Fibroblast of skin of scalp (primary cell): Measurements from ENCODE around the gene TRAPPC10.
"Not testable (repeated sequence)": the region's sequence is repeated elsewhere in the genome, so short reads cannot be mapped to it uniquely, and the experiment has no call there.

Experiments
- DNase-seq: peaks from one replicate; pipeline ENCODE4 v3.0.0-alpha.2; 2013

Gene TRAPPC10

DNA sequence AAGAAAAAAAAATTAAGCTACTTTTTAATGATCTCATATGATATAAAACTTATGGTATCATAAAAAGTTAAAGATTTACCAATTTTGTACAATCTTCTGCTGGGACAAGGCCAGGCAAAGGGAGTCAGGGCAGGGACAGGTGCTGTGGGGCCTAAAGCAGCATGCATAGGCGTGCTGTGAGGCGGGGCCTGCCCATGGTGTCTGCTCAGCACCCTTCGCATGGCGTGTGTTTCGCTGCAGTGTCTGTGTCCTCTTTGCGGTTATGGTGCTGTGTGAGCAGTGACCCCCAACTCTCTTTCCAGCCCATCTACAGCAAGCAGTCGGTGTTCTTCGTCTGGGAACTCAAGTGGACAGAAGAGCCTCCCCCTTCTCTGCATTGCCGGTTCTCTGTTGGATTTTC is 81.7 kb downstream of the TRAPPC10 start:
- DNase-seq = no peak

DNA sequence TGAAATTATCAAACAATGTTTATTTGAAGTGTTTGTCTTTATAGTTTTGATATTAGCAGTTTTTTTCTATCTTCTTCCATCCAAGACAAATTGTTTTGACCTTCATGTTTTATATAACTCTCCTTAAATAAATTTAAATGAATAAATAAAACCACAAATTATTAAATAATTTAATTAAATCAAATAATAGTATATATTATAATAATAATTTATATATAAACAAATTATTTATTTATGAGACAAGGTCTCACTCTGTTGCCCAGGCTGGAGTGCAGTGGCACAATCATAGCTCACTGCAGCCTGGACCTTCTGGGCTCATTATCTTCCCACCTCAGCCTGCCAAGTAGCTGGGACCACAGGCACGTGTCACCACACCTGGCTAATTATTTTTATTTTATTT is 82.7 kb downstream of the TRAPPC10 start:
- DNase-seq = no peak

DNA sequence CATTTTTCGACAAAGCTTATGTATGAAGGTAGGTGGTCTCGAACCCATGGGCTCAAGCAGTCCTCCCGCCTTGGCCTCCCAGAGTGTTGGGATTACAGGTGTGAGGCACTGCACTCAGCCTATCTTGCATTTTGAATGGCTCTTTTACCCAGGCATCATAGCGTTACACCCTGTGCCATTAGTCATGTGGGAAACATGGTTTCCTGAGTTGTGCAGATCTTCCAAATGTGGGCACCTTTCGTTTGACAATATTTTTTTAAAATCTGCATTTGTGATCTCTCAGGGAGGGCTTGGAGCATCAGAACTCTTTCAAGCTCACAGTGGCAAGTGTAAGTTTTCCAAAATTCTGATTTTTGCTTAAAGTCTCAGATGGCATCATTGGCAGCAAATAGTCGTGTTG is 86.4 kb downstream of the TRAPPC10 start:
- not testable (repeated sequence) for DNase-seq

DNA sequence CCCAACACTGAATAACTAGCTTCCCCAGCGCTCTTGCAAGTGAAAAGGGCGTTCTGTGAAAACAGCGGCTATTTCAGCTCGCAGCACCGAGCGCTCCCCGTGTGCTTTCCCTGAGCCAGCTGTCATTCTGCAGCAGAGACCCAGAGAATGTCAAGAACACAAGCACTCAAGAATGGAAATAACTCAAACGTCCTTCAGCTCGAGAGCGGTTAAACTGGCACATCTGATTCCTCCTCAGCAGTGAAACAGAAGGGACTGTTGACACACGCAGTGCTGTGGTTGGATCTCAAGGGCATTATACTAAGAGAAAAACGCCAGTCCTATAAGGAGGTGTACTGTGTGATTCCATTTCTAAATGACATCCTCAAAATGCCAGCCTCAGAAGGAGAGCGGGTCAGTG is 86.9 kb downstream of the TRAPPC10 start:
- DNase-seq = not testable (repeated sequence)

DNA sequence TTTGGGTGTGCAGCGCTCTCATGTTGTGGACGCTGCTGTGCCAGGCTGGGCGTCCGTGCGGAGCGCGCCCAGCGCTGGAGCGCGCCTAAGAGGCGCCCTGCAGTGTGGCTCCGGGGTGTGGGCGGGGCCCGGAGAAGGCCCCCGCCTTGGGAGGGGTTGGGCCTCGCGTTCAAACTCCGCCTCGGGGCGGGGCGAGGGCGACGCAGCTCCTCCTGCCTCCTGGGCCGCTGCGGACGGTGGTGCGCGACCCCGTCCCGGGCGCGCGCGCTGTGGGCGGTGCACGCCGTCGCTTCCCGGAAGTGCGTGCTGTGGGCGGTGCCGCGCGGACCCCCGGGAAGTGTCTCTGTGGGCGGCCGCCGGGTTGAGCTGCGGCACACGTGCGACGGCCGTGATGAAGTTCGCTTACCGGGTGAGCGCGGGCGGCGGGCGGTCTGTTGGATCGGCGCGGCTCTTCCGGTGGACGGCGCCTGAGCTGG is 95.0 kb downstream of the TRAPPC10 start, which contains the start of gene PWP2:
Gene PWP2 (plus strand): TSS at position 374 of the 476 bp plus-strand sequence. CDS start 18 bp downstream, at position 392.
- DNase-seq = not testable (repeated sequence)

DNA sequence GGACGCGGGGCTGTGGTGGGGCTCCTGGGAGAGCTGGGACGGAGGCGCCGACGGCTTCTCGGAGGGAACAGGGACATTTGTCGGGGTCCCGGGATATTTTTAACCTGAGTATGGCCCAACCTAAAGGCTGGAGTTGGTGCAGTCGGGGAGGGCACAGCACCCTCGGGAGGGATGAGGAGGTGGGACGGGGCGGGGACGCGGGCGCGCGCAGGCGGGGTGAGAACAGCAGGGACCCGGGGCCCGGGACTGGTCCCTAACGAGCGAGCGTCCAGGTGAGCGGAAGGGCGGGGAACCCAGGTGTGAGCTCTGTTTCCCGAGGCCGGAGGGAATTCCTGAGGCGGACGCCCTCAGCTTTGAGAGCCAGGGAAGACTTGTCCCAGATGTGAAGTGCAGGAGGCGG is 95.5 kb downstream of the TRAPPC10 start:
- DNase-seq = not testable (repeated sequence)

DNA sequence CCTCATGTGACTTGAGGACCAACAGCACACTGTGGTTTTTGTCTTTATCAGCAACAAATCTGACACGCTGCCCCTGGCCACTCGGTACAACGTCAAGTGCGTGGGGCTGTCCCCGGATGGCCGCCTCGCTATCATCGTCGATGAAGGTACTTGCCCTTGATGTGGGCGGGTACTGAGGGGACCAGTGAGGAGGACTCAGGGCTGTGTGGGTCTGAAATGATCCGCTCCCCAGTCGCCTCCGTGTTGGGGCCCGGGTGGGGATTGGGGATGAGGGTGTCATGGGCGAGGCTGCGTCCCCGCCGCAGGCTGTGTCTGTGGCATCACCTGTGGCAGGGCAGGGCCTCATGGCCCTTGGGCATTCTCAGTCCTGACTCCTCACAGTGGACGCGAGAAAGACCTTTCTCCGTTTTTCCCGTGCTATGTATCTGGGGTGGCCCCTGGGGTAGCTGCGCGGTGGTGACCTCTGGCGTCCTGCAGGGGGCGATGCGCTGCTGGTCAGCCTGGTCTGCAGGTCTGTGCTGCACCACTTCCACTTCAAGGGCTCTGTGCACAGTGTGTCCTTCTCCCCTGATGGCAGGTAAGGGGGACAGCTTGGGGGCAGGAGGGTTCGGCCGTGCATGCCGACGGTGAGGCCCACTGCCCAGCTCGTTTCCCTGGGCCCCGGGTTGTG is 101.7 kb downstream of the TRAPPC10 start:
- DNase-seq = not testable (repeated sequence)

DNA sequence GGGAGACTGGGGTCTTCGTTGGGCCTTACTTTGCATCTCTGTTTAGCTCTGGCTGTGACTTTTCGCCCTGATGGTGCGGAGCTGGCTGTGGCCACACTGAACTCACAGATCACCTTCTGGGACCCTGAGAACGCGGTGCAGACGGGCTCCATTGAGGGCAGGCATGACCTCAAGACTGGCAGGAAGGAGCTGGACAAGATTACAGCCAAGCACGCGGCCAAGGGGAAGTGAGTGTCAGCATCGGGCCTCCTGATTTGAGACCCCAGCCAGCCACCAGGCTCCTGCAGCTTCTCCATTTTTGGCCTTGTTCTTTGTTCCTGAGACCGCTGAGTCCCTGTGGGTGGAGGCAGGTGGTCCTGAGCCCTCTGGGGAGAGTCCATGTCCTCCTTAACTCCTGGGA is 110.0 kb downstream of the TRAPPC10 start:
- not testable (repeated sequence) for DNase-seq

DNA sequence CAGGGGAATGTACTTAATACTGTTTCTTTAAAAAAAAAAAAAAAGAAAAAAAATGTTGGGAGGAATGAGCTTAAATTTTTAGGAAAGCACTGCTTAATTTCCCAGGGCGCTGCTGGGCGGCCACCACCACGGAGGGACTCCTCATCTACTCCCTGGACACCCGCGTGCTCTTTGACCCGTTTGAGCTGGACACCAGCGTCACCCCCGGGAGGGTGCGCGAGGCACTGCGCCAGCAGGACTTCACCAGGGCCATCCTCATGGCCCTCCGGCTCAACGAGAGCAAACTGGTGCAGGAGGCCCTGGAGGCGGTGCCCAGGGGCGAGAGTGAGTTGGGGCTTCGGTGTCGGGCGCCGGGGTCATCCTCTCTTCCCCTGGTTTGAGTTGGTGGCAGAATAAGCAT is 115.7 kb downstream of the TRAPPC10 start:
- not testable (repeated sequence) for DNase-seq

DNA sequence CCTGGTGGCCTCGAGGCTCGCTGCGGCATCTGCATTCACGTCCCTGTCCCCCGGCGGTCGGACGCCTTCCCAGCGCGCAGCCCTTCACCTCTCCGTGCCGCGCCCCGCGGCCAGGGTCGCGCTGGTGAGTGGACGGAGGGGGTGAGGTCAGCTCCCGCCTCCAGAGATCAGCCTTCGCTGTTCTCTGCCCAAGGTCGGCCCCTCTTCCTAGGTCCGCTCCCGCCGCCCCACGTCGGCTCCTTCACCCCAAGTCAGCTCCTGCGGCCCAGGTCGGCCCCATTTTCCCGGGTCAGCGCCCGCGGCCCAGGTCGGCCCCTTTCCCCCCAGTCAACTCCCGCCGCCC is 121.6 kb downstream of the TRAPPC10 start:
- not testable (repeated sequence) for DNase-seq

DNA sequence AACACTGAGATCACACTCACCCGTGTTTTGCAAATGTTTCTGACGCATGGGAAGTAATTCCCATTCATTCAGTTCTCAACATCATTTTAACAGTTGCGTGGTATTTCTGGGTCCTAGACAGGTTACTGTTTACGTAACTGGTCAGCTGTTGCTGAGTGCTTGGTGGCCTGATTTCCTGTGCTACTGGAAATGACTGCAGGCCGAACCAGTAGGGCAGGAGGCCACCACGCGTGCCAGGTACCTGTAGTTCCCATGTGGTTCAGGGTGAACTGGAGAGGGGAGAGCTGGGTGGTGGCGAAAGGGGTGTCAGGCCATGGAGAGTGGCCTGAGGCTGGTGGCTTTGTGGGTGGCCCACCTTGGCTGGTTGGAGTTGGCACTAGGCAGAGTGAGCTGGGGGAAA is 122.6 kb downstream of the TRAPPC10 start:
- DNase-seq = not testable (repeated sequence)

DNA sequence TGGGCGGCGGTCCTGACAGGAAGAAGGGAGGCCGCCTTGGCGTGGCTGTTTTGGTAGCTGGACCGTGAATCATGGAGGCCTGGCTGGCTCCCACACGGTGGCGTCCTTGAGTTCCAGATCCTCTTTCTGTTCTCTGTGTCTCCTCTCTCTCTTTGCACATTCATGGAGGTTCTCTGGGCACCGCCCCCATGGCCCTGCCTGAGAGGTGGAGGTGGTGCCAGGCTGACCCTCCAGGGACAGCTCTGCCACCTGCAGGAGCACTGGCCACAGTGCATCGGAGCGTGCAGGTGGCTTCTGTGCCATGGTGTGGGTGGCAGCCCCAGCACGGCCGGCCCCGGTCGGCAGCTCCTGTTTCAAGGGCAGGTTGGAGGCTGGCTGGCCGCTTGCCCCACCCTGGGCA is 125.9 kb downstream of the TRAPPC10 start:
- not testable (repeated sequence) for DNase-seq

DNA sequence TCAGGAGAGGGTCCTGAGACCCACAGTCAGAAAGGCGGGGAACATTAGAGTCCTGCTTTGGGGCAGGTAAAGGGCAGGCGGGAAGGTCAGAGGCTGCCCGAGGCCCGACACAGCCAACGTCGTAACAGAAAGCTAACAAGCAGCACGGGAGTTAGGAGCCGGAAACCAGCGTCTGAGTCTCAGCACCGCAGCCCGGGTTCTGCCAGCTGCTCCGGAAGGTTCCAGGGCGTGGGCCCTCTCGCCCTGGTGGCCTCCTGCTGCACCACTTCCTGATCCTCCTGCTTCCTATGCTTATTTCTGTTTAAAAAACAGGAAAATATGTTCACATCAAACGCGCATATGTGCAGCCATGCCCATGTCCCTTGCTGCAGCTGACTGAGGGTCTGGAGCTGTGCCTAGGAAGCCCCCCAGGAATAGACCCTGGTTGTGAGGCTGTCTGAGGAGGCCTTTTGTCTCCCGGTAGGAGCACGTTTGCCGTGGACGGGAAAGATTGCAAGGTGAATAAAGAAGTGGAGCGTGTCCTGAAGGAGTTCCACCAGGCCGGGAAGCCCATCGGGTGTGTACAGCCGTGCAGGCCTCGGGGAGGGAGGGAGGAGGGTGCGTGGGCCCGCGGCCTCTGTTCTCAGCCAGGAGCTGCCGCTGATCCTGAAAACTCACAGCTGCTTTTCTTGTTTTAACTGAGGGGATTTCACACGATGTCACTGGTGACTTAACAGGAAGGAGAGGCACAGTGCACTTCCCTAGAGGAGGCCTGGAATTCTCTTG is 127.9 kb downstream of the TRAPPC10 start:
- DNase-seq = not testable (repeated sequence)

DNA sequence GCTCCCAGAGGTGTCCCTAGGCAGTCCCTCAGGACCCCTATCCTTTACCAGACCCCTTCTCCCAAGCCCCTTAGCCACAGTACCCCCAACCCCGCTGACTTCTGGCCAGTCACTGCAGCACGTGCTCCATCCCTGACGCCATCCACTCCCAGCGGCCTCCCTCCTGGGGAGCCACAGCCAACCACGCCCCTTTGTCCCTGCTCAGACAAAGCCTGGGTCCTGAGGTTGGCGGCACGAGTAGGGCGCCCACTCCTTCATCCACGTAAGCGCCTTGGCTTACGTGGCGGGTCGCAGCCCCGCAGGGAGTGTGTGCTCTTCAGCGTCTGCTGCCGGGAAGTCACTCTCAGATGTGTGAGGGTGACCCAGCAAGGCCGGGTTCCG is 128.4 kb downstream of the TRAPPC10 start:
- DNase-seq = not testable (repeated sequence)

DNA sequence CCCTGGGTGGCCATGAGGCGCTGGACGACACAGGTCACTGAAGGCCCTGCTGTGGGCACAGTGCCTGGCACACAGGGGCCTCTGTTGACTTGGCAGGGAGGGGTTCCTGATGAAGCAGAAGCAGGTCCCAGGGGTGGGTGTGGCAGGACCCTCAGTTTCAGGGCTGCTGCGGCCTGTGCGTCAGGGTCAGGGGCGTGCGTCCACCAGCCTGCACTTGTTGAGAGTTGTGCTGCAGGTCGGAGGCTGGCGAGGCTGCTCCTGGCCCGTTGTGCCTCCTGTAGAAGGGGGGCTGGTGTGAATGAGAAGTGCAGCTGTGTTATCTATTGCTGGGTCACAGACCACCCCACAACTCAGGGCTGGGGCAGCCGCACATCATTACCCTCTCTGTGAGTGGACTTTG is 130.4 kb downstream of the TRAPPC10 start:
- not testable (repeated sequence) for DNase-seq

DNA sequence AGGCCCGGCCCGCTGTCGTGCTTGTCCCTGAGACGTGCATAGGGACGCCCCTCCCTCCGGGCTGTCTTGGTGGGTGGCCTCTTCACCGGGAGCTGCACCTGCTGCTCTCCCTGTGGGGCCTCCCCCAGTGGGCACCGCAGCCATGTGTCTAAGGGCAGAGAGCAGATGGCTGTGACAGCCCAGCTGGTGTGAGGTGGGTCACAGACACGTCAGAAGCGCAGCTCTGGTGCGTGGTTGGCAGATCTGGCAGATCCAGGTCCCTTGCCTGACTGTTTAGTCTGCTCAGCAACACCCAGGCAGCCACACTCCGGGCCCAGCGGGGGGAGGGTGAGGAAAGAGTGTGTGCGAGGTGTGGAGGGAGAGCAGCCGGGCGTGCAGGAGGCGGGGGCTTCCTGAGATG is 131.3 kb downstream of the TRAPPC10 start:
- DNase-seq = not testable (repeated sequence)

DNA sequence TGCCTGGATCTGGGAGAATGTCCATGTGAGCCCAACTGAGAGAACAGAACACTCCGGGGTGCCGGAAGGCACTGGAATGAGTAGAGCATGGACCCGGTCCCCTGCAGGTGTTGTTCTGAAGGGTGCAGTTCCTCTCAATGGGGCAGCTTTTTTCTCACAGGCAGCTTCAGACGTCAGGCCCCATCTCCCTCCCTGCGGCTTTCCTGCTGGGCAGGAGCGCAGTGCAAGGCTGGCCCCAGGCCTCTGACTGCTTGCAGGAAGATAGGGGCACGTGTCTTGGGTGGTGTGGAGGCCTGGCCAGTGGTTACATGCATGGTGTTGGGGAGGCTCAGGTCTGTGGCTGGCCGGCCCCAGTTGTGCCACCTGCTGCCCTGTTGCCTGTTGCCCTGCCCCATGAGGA is 131.9 kb downstream of the TRAPPC10 start:
- not testable (repeated sequence) for DNase-seq

DNA sequence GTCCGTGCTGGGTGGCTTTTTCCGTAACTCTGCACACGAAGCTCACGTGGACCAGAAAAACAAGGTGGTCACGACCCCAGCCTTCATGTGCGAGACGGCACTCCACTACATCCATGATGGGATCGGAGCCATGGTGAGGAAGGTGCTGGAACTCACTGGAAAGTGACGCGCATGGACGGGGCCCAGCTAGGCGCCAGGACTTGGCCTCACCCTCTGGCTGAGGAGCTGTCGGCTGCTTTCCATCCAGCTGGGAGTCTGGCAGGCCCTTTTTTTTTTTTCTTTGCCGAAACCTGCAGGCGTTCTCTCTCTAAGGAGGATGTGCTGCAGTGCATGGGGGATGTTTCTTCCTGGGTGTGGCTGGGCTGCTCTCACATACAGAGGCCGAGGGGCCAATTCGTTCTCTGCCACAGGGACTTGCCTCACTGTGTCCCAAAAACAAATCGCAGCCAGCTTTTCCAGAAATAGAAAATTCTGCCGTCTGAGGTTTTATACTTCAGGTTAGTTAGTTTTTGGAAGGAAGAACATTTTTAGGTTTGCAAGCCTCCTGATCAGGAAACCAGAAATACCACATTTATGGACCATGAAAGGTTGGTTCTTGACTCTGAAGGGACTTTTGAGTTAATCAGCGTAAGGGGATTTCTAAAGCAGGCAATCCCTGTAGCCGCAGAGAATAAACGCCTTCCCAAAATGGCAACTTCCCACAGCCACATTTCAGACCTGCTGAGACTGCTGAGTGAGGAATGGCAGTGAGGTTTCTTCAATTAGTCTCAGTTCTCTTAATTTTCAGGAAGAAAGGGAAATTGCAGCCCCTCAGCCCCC is 132.9 kb downstream of the TRAPPC10 start:
- DNase-seq = not testable (repeated sequence)

DNA sequence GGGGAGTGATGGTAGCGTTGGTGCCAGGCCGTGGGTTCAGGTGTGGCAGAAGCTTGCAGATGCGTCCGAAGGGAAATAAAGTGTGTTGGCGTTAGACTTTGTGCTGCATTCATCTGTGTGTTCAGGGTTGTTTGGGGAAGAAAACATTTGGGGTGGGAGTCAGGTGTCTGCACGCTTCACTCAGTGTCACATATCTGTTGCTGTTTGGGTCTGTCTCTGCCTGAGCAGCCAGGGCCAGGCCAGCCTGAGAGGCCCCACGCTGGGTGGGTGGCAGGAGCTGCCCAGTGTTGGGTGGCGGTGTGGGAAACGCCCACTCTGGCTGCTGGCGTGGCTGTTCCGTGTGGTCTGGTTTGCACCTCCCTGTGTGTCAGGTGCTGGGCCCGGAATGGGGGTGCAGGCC is 133.5 kb downstream of the TRAPPC10 start:
- not testable (repeated sequence) for DNase-seq

DNA sequence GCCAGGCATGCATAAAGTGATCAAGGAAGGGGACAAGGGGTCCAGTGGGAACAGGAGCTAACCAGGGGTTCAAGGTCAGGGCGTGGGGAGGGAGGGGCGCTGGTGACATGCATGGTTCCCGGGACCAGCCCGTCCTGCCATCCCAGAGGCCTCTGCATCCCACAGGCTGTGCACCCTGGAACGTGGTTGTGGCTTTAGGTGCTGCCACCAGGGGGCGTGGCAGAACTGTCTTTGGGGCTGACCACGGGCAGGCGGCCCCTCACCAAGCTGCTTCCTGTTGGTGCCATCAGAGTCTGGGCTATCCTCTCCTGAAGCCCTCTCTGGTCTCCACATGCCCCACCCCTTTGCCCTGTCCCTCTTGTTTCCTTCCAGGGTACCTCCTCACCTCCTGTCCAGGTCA is 135.0 kb downstream of the TRAPPC10 start:
- DNase-seq = not testable (repeated sequence)

DNA sequence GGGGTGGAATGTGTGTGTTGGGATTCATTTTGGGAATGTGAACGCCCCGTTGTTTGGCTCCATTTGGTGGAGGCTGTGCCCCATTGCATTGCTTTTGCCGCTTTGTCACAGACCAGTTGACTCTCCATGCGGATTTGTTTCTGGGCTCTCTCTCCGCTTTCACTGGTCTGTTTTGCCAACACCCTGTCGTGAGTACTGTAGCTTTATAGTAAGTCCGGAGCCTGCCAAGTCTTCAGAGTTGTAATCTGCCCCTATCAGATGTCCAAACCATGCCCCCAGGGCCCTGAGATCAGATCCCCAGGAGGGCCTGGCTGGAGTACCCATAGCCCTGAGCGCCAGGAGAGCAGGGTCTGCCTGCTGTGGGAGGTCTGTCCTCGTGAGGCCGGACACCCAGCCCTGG is 138.1 kb downstream of the TRAPPC10 start:
- not testable (repeated sequence) for DNase-seq

DNA sequence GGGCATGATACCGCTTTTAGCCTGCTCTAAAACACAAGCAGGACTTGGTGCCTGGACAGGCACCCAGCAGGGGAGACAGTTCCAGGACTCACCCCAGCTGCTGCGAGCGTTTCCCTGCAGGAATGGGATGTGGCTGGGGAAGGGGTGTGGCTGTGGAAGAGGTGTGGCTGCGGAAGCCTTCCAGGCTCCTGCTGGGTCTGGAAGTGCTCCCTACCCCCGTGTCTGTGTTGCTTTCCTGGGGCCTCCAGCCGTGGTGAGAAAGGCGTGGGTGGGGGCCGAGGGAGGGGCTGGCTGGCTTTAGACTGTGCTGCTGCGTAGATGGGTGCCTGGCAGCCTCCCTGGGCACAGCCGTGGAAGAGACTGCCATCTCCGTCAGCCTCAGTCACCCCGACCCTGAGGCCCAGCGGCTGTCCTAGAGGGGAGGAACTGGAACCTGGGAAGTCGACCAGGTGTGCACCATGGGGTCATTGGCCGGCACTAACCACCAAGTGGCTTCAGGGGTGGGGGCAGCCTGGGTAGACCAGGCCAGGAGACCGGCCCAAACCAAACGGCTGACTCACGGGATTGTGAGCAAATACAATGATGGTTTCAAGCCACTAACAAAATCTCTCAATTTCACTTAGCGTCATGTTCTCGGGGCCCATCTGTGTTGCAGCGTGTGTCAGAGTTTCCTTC is 141.2 kb downstream of the TRAPPC10 start:
- not testable (repeated sequence) for DNase-seq

DNA sequence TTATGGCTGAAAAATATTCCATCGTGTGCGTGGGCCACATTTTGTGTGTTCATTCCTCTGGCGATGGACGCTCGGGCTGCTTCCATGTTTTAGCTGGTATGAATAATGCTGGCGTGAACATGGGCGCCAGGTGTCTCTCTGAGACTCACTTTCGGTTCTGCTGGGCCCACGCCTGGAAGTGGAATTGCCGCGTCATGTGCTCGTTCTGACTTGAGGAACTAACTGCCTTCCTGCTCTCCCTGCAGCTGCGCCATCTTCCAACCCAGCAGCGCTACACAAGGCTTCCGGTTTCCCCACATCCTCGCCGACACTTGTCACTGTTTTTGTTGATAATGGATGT is 141.8 kb downstream of the TRAPPC10 start:
- DNase-seq = not testable (repeated sequence)
